IPS-20b (cell line): ENCODE measurements around the gene LRRC23.
A peak's percentile ranks its signal among the peaks of the same experiment; 100 is the strongest.

Experiments used
- H3K27ac ChIP-seq: one replicate; pipeline ENCODE4 v1.5.1; 2013; ENCODE audit warnings: low read length
- H3K27me3 ChIP-seq: 2 replicates; pipeline ENCODE4 v1.6.1; 2013; ENCODE audit warnings: mild to moderate bottlenecking, low read length, inconsistent platforms; ENCODE audit not compliant: insufficient read depth
- H3K36me3 ChIP-seq: 2 replicates; pipeline ENCODE4 v1.6.1; 2013; ENCODE audit warnings: low read depth, mild to moderate bottlenecking, inconsistent platforms, low read length, moderate library complexity; ENCODE audit not compliant: insufficient read depth
- H3K4me1 ChIP-seq: 2 replicates; pipeline ENCODE4 v1.6.1; 2013; ENCODE audit warnings: mild to moderate bottlenecking, control low read depth, inconsistent platforms, low read length, moderate library complexity; ENCODE audit not compliant: insufficient read depth
- H3K4me3 ChIP-seq: 2 replicates; pipeline ENCODE4 v1.5.1; 2013; ENCODE audit warnings: mild to moderate bottlenecking, low read length, inconsistent platforms
- H3K9ac ChIP-seq: 2 replicates; pipeline ENCODE4 v1.6.1; 2013; ENCODE audit warnings: low read depth, mild to moderate bottlenecking, inconsistent platforms, low read length, moderate library complexity
- H3K9me3 ChIP-seq: 2 replicates; pipeline ENCODE4 v1.6.1; 2013; ENCODE audit warnings: mild to moderate bottlenecking, low read depth, low read length, inconsistent platforms; ENCODE audit not compliant: insufficient read depth

The LRRC23 gene

DNA sequence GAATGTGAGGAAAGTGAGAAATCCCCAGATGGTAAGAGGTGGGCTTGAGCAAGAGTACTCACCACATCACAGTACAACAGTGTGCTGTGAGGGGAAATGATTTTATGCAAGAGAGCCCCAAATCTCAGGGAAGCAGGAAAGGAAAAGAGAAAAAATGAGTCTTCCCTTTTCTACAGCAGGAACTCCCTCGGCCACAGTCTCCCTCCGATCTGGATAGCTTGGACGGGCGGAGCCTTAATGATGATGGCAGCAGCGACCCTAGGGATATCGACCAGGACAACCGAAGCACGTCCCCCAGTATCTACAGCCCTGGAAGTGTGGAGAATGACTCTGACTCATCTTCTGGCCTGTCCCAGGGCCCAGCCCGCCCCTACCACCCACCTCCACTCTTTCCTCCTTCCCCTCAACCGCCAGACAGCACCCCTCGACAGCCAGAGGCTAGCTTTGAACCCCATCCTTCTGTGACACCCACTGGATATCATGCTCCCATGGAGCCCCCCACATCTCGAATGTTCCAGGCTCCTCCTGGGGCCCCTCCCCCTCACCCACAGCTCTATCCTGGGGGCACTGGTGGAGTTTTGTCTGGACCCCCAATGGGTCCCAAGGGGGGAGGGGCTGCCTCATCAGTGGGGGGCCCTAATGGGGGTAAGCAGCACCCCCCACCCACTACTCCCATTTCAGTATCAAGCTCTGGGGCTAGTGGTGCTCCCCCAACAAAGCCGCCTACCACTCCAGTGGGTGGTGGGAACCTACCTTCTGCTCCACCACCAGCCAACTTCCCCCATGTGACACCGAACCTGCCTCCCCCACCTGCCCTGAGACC, 31.0 kb downstream of the LRRC23 start:
- H3K27ac ChIP-seq = no peak overlapping the region
- H3K36me3 ChIP-seq = peaks cover 63% of the 10 kb centered on the region
- no peak overlapping the region for H3K9ac ChIP-seq
- peaks cover 4% of the 10 kb centered on the region; the same call in 1 of the 2 replicates for H3K4me1 ChIP-seq
- no peaks in the 10 kb centered on the region for H3K27me3 ChIP-seq
- H3K9me3 ChIP-seq = no peaks in the 10 kb centered on the region
- no peak overlapping the region for H3K4me3 ChIP-seq

DNA sequence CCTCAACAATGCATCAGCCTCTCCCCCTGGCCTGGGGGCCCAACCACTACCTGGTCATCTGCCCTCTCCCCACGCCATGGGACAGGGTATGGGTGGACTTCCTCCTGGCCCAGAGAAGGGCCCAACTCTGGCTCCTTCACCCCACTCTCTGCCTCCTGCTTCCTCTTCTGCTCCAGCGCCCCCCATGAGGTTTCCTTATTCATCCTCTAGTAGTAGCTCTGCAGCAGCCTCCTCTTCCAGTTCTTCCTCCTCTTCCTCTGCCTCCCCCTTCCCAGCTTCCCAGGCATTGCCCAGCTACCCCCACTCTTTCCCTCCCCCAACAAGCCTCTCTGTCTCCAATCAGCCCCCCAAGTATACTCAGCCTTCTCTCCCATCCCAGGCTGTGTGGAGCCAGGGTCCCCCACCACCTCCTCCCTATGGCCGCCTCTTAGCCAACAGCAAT, 31.6 kb downstream of the LRRC23 start:
- Histone ChIP-seq H3K4me1 (peaks cover 4% of the 10 kb centered on the region; the same call in 1 of the 2 replicates), H3K27ac (no peak overlapping the region), H3K36me3 (peaks cover 69% of the 10 kb centered on the region), H3K4me3 (no peak overlapping the region), H3K27me3 (no peaks in the 10 kb centered on the region), H3K9me3 (no peaks in the 10 kb centered on the region), H3K9ac (no peak overlapping the region)

DNA sequence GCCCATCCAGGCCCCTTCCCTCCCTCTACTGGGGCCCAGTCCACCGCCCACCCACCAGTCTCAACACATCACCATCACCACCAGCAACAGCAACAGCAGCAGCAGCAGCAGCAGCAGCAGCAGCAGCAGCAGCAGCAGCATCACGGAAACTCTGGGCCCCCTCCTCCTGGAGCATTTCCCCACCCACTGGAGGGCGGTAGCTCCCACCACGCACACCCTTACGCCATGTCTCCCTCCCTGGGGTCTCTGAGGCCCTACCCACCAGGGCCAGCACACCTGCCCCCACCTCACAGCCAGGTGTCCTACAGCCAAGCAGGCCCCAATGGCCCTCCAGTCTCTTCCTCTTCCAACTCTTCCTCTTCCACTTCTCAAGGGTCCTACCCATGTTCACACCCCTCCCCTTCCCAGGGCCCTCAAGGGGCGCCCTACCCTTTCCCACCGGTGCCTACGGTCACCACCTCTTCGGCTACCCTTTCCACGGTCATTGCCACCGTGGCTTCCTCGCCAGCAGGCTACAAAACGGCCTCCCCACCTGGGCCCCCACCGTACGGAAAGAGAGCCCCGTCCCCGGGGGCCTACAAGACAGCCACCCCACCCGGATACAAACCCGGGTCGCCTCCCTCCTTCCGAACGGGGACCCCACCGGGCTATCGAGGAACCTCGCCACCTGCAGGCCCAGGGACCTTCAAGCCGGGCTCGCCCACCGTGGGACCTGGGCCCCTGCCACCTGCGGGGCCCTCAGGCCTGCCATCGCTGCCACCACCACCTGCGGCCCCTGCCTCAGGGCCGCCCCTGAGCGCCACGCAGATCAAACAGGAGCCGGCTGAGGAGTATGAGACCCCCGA, 32.2 kb downstream of the LRRC23 start:
- Histone ChIP-seq H3K27me3 (no peaks in the 10 kb centered on the region), H3K4me1 (peaks cover 4% of the 10 kb centered on the region; the same call in 1 of the 2 replicates), H3K27ac (no peak overlapping the region), H3K4me3 (peak overlapping the region; percentile 77; the same call in 1 of the 2 replicates), H3K9ac (peak overlapping the region; percentile 92; the same call in 1 of the 2 replicates), H3K9me3 (no peaks in the 10 kb centered on the region), H3K36me3 (peaks cover 75% of the 10 kb centered on the region)

DNA sequence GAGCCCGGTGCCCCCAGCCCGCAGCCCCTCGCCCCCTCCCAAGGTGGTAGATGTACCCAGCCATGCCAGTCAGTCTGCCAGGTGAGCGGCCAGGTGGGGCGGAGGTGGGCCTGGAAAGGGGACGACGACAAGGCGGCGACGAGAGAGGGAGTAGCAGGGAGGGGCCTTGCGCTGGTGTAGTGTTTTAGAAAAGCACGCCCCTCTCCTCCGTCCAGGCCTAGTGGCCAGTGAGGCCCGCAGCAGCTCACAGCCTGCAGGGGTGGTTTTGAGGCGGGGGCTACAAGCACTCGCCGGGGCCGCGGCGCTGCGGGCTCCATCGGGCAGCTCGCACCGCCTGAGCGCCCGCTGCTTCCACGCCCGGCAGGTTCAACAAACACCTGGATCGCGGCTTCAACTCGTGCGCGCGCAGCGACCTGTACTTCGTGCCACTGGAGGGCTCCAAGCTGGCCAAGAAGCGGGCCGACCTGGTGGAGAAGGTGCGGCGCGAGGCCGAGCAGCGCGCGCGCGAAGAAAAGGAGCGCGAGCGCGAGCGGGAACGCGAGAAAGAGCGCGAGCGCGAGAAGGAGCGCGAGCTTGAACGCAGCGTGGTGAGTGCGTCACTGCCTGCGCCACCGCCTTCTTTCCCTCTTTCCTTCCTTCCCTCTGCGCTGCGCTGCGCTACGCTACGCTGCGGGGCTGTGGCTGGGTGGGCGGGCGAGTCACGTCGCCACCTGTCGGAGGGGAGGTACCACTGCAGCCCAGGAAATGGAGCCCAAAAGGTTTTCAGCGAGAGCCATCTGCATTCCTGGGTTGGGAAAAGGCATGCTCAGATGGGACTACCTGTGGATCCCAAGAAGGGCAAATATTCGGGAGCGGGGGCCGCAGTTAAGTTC, 33.1 kb downstream of the LRRC23 start:
- Histone ChIP-seq H3K9ac (peak overlapping the region; percentile 92), H3K36me3 (peaks cover 66% of the 10 kb centered on the region), H3K4me1 (peaks cover 4% of the 10 kb centered on the region; the same call in 1 of the 2 replicates), H3K27ac (peak overlapping the region; percentile 83), H3K4me3 (peak overlapping the region; percentile 77), H3K27me3 (no peaks in the 10 kb centered on the region), H3K9me3 (no peaks in the 10 kb centered on the region)

DNA sequence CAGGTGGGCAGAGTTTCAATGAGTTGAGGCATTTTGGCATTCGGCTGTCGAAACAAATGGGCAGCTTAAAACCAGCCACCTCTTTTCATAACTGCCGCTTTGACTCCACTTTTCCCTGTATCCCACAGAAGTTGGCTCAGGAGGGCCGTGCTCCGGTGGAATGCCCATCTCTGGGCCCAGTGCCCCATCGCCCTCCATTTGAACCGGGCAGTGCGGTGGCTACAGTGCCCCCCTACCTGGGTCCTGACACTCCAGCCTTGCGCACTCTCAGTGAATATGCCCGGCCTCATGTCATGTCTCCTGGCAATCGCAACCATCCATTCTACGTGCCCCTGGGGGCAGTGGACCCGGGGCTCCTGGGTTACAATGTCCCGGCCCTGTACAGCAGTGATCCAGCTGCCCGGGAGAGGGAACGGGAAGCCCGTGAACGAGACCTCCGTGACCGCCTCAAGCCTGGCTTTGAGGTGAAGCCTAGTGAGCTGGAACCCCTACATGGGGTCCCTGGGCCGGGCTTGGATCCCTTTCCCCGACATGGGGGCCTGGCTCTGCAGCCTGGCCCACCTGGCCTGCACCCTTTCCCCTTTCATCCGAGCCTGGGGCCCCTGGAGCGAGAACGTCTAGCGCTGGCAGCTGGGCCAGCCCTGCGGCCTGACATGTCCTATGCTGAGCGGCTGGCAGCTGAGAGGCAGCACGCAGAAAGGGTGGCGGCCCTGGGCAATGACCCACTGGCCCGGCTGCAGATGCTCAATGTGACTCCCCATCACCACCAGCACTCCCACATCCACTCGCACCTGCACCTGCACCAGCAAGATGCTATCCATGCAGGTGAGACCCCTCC, 34.0 kb downstream of the LRRC23 start:
- H3K36me3 ChIP-seq = peaks cover 59% of the 10 kb centered on the region

DNA sequence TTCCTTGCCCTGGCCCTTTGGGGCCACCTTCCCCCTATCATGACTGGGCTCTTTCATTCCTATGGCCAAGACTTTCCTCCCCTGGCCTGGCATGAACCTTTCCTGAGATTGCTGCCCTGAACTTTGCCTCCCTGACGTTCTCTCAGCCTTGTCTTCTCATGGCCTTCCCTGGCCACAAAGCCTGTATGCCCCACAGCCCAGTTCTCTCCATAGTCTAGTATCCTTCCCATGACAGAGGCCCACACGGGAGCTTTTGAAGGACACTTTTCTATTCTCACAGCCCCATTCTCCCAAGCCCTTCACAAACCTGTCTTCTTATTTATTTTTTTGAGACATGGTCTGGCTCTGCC, 34.5 kb downstream of the LRRC23 start:
- H3K9ac ChIP-seq = no peak overlapping the region

More for the DNA sequence above, 34.0 kb downstream of the LRRC23 start:
- Histone ChIP-seq H3K4me3 (peak overlapping the region; percentile 77), H3K9ac (peak overlapping the region; percentile 92; the same call in 1 of the 2 replicates), H3K27me3 (no peaks in the 10 kb centered on the region), H3K4me1 (peaks cover 4% of the 10 kb centered on the region; the same call in 1 of the 2 replicates), H3K27ac (peak overlapping the region; percentile 83), H3K9me3 (no peaks in the 10 kb centered on the region)

DNA sequence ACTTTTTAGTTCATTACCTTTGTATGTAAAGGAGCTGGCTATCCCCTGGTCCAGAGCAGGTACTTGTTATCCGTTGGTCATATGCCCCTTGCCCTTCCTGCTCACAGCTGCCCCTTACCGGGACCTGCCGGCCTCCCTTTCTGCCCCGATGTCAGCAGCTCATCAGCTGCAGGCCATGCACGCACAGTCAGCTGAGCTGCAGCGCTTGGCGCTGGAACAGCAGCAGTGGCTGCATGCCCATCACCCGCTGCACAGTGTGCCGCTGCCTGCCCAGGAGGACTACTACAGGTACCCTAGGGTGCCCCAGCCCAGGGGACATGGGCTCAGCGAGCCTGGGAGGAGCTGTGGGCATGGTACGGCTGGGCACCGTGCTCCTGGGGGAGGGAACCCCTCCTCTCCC, 36.6 kb downstream of the LRRC23 start:
- H3K27me3 ChIP-seq = no peaks in the 10 kb centered on the region
- peaks cover 32% of the 10 kb centered on the region for H3K36me3 ChIP-seq
- no peaks in the 10 kb centered on the region for H3K9me3 ChIP-seq
- no peak overlapping the region for H3K4me3 ChIP-seq
- H3K9ac ChIP-seq = no peak overlapping the region
- H3K4me1 ChIP-seq = peaks cover 16% of the 10 kb centered on the region
- no peak overlapping the region for H3K27ac ChIP-seq

More for the DNA sequence above, 34.5 kb downstream of the LRRC23 start:
- Histone ChIP-seq H3K9me3 (no peaks in the 10 kb centered on the region), H3K27ac (no peak overlapping the region), H3K36me3 (peaks cover 53% of the 10 kb centered on the region), H3K4me1 (peaks cover 4% of the 10 kb centered on the region; the same call in 1 of the 2 replicates), H3K4me3 (no peak overlapping the region), H3K27me3 (no peaks in the 10 kb centered on the region)

DNA sequence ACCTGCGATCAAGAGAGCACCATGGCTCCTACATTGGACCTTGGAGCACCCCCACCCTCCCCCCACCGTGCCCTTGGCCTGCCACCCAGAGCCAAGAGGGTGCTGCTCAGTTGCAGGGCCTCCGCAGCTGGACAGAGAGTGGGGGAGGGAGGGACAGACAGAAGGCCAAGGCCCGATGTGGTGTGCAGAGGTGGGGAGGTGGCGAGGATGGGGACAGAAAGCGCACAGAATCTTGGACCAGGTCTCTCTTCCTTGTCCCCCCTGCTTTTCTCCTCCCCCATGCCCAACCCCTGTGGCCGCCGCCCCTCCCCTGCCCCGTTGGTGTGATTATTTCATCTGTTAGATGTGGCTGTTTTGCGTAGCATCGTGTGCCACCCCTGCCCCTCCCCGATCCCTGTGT, 37.2 kb downstream of the LRRC23 start:
- Histone ChIP-seq H3K9ac (no peak overlapping the region), H3K4me1 (peaks cover 17% of the 10 kb centered on the region), H3K27ac (no peak overlapping the region), H3K4me3 (no peak overlapping the region), H3K9me3 (no peaks in the 10 kb centered on the region), H3K36me3 (peaks cover 32% of the 10 kb centered on the region), H3K27me3 (no peaks in the 10 kb centered on the region)

DNA sequence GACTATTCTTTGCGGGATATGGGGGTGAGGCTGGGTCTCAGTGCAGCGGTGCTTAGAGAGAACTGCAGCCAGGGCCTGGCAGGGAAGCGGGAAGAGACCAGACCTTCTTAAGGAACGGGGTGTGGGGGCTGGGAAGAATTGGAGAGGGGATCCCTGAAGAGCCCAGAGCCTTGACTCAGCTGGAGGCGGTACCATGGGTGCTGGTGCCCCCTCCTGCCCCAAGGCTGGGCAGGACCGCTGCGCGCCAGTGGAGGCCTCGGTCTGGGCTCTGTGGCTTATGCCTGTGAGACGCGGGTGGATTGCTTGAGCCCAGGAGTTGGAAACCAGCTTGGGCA, 37.7 kb downstream of the LRRC23 start:
- H3K36me3 ChIP-seq = peaks cover 32% of the 10 kb centered on the region
- peak overlapping the region; percentile 96; the same call in 1 of the 2 replicates for H3K9ac ChIP-seq
- H3K9me3 ChIP-seq = no peaks in the 10 kb centered on the region
- peaks cover 21% of the 10 kb centered on the region for H3K4me1 ChIP-seq
- H3K27ac ChIP-seq = no peak overlapping the region
- H3K4me3 ChIP-seq = no peak overlapping the region
- no peaks in the 10 kb centered on the region for H3K27me3 ChIP-seq

DNA sequence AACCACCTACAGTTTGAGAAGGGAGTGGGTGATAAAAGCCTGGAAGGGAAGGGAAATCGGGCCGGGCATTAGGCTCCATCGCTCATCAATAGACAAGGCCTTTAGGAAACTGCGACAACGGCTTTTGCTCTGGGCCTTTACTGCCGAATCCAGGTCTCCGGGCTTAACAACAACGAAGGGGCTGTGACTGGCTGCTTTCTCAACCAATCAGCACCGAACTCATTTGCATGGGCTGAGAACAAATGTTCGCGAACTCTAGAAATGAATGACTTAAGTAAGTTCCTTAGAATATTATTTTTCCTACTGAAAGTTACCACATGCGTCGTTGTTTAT, 38.7 kb downstream of the LRRC23 start:
- H3K4me3 ChIP-seq = peak overlapping the region; percentile 91; the same call in 1 of the 2 replicates
- H3K36me3 ChIP-seq = peaks cover 32% of the 10 kb centered on the region

More for the DNA sequence above, 38.7 kb downstream of the LRRC23 start:
- Histone ChIP-seq H3K27me3 (no peaks in the 10 kb centered on the region), H3K27ac (peak overlapping the region; percentile 45), H3K9me3 (no peaks in the 10 kb centered on the region), H3K9ac (peak overlapping the region; percentile 96), H3K4me1 (peaks cover 18% of the 10 kb centered on the region)
